Smooth muscle cell of the brain vasculature (primary cell): ENCODE results near the gene ZXDC.

ENCODE experiments used
- DNase-seq: peaks from one replicate; pipeline ENCODE4 v3.0.0-alpha.2; 2012; ENCODE audit warnings: low read depth, low spot score

Gene ZXDC

GRCh38 chr3:126475413-126476114 is at the start of gene ZXDC:
Gene ZXDC (minus strand): TSS chr3:126475891. CDS start chr3:126475865, 26 bp downstream.
- DNase-seq, result peak; percentile 82

GRCh38 chr3:126525091-126525852 is 49.6 kb upstream of the ZXDC start:
- DNase-seq, result no peak

GRCh38 chr3:126524429-126524988 is 48.8 kb upstream of the ZXDC start:
- no peak for DNase-seq

- no peak for DNase-seq
Observed at GRCh38 chr3:126523745-126524428, 48.2 kb upstream of the ZXDC start, which contains the start of gene CHST13. Gene CHST13 (plus strand): TSS chr3:126524155. CDS start chr3:126524333, 178 bp downstream.

GRCh38 chr3:126522363-126522788 is 46.7 kb upstream of the ZXDC start:
- peak; percentile 7 for DNase-seq

- no peak for DNase-seq
Observed at GRCh38 chr3:126521122-126521891, 45.6 kb upstream of the ZXDC start.

GRCh38 chr3:126519506-126520455 is 44.1 kb upstream of the ZXDC start:
- DNase-seq, result no peak

- no peak for DNase-seq
Observed at GRCh38 chr3:126518779-126519177, 43.1 kb upstream of the ZXDC start.

GRCh38 chr3:126517986-126518778 is 42.5 kb upstream of the ZXDC start:
- DNase-seq, result no peak

- DNase-seq, result no peak
Observed at GRCh38 chr3:126517291-126517951, 41.7 kb upstream of the ZXDC start, which contains the start of gene UROC1. Gene UROC1 (minus strand): TSS chr3:126517773. CDS start chr3:126517719, 54 bp downstream.

- no peak for DNase-seq
Observed at GRCh38 chr3:126516936-126517290, 41.2 kb upstream of the ZXDC start.

GRCh38 chr3:126516152-126516935 is 40.7 kb upstream of the ZXDC start:
- DNase-seq, result no peak

- DNase-seq, result no peak
Observed at GRCh38 chr3:126515066-126515706, 39.5 kb upstream of the ZXDC start.

GRCh38 chr3:126514161-126514560 is 38.5 kb upstream of the ZXDC start:
- DNase-seq, result no peak

- no peak for DNase-seq
Observed at GRCh38 chr3:126512916-126513650, 37.4 kb upstream of the ZXDC start.

GRCh38 chr3:126512026-126512425 is 36.3 kb upstream of the ZXDC start:
- DNase-seq, result no peak

- DNase-seq, result no peak
Observed at GRCh38 chr3:126511291-126511690, 35.6 kb upstream of the ZXDC start.
